IPS-20b (cell line): ENCODE measurements around the gene LGI1.

Experiments used
- H3K27ac ChIP-seq: one replicate; pipeline ENCODE4 v1.5.1; 2013; ENCODE audit warnings: low read length
- H3K27me3 ChIP-seq: 2 replicates; pipeline ENCODE4 v1.6.1; 2013; ENCODE audit warnings: mild to moderate bottlenecking, low read length, inconsistent platforms; ENCODE audit not compliant: insufficient read depth
- H3K36me3 ChIP-seq: 2 replicates; pipeline ENCODE4 v1.6.1; 2013; ENCODE audit warnings: low read depth, mild to moderate bottlenecking, inconsistent platforms, low read length, moderate library complexity; ENCODE audit not compliant: insufficient read depth
- H3K4me1 ChIP-seq: 2 replicates; pipeline ENCODE4 v1.6.1; 2013; ENCODE audit warnings: mild to moderate bottlenecking, control low read depth, inconsistent platforms, low read length, moderate library complexity; ENCODE audit not compliant: insufficient read depth
- H3K4me3 ChIP-seq: 2 replicates; pipeline ENCODE4 v1.5.1; 2013; ENCODE audit warnings: mild to moderate bottlenecking, low read length, inconsistent platforms
- H3K9ac ChIP-seq: 2 replicates; pipeline ENCODE4 v1.6.1; 2013; ENCODE audit warnings: low read depth, mild to moderate bottlenecking, inconsistent platforms, low read length, moderate library complexity
- H3K9me3 ChIP-seq: 2 replicates; pipeline ENCODE4 v1.6.1; 2013; ENCODE audit warnings: mild to moderate bottlenecking, low read depth, low read length, inconsistent platforms; ENCODE audit not compliant: insufficient read depth

The LGI1 gene

DNA sequence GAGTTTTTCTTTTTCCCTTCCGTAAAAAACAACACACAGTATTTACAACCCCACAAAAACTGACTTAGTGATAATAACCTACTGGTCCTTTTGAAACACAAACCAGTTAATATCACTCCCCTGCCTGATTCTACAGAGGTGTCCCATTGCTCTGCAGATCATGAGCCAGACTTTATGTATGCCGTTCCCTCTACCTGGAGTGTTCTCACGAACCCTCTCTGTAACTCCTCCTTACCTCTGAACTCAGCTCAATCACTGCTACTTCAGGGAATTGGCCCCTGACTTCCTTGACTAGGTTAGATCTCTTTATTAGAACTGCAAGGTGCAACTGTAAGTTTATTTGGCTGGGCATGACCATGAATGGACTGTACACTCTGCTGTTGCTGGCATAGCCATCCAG is 1.6 kb upstream of the LGI1 start:
- H3K4me3 ChIP-seq: no peak overlapping the region
- no peaks in the 10 kb centered on the region for H3K9me3 ChIP-seq
- peaks cover 38% of the 10 kb centered on the region; the same call in 1 of the 2 replicates for H3K27me3 ChIP-seq
- no peak overlapping the region for H3K9ac ChIP-seq
- no peaks in the 10 kb centered on the region for H3K36me3 ChIP-seq
- no peak overlapping the region for H3K27ac ChIP-seq
- peaks cover 43% of the 10 kb centered on the region for H3K4me1 ChIP-seq

DNA sequence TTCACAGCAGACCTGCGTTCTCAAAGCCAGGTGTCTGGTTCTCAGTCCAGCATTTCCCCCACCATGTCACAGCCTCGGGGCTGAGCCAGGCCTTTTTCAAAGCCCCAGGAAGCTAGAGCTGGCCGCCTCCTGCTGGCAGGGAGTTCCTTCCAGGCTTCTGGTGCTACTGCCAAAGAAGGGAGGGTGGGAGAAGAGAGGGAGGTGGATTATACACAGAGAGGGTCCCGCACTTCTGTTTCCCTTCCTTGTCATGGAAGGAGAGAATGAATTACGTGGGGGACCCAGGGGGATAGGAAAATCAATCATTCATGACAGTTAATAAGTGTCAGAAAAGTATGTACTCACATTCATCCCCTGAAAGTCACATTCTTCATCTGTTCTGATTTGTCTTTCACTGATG is 600 bp upstream of the LGI1 start:
- no peak overlapping the region for H3K27ac ChIP-seq
- H3K36me3 ChIP-seq: no peaks in the 10 kb centered on the region
- H3K4me3 ChIP-seq: no peak overlapping the region
- peaks cover 38% of the 10 kb centered on the region; the same call in 1 of the 2 replicates for H3K27me3 ChIP-seq
- H3K9ac ChIP-seq: no peak overlapping the region
- H3K9me3 ChIP-seq: no peaks in the 10 kb centered on the region
- peaks cover 37% of the 10 kb centered on the region for H3K4me1 ChIP-seq

DNA sequence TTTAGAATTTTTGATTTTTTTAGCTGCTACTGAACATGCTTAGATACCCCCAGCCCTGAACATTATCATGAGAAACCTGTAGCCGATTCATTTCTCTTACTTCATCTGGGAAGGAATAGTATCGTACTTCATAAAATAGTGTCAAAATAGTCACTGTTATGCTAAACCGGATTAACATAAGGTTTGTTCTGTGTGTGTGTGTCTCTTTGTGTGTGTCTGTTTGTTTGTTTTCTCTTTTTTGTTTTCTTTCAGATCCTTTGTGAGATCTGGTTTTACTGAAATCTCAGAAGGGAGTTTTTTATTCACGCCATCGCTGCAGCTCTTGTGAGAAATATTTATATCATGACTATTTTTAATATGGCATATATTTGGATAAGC is 761 bp downstream of the LGI1 start:
- Histone ChIP-seq H3K9me3 (no peaks in the 10 kb centered on the region), H3K27me3 (peaks cover 38% of the 10 kb centered on the region; the same call in 1 of the 2 replicates), H3K27ac (no peak overlapping the region), H3K4me1 (peaks cover 37% of the 10 kb centered on the region), H3K4me3 (peak overlapping the region; percentile 50), H3K9ac (peak overlapping the region; percentile 3; the same call in 1 of the 2 replicates), H3K36me3 (no peaks in the 10 kb centered on the region)

DNA sequence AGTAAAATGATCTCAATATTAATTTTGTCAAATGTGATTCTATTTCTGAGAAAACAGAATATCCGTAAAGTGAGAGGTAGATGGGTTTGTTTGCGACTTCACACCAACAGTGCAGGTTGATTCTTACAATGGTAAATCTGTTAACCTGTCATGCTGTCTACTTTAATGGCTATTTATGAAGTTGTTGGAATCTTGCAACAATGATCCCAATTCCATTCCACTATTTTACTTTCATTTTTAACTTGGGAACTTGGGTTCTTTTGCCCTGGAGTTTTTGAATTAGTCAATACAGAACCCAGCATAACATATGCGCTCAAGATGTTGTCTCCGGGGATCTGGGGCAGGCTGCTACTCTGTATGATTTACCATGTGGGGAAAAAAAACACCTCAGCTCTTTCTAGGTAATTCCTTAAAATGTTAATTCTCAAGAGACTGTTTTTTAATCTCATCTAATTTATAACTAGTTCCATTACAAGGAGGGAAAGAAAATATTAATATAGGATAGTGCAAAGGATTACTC is 1.2 kb downstream of the LGI1 start:
- Histone ChIP-seq H3K4me3 (peak overlapping the region; percentile 50), H3K9ac (peak overlapping the region; percentile 3; the same call in 1 of the 2 replicates), H3K9me3 (no peaks in the 10 kb centered on the region), H3K27me3 (peaks cover 38% of the 10 kb centered on the region; the same call in 1 of the 2 replicates), H3K36me3 (no peaks in the 10 kb centered on the region), H3K4me1 (peaks cover 37% of the 10 kb centered on the region), H3K27ac (no peak overlapping the region)

DNA sequence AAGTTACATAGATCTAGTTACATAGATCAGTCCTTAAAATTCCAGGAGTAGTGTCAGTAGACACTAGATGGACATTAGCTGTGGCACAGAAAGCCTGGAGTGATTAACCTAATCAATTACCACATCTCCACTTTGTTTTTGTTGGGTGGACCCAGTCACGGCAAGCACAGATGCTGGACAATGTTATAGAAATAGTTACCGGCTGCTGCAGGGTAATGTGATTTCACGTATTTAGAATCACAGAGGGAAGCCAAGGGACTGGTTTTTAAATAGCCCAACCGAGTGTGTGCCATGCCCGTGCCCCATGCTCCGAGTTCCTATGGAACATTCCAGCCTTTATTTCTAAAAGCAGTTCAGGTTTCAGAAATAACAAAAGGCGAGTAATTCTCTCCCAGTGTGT is 2.8 kb downstream of the LGI1 start:
- H3K4me3 ChIP-seq: peak overlapping the region; percentile 35; the same call in 1 of the 2 replicates
- no peak overlapping the region for H3K9ac ChIP-seq
- peaks cover 38% of the 10 kb centered on the region; the same call in 1 of the 2 replicates for H3K27me3 ChIP-seq
- no peak overlapping the region for H3K27ac ChIP-seq
- no peaks in the 10 kb centered on the region for H3K9me3 ChIP-seq
- no peaks in the 10 kb centered on the region for H3K36me3 ChIP-seq
- H3K4me1 ChIP-seq: peaks cover 37% of the 10 kb centered on the region

DNA sequence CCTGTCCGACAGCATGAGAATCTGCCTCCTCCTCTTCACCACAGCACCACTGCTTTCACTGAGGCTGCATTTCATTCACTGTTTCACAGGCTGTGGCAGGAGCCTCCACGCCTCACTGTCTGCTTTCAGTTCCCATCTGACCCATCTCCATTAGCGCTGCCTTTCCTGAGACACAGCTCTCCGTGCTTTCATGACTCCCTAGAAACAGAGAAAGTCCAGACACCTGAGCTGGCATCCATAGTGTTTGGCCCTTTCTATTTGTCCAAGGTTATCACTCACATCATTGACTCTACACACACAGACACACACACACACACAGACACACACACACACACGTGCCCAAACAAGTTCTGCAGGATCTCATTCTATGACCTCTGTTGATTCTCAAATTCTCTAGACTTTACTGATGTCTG is 5.2 kb downstream of the LGI1 start:
- H3K9ac ChIP-seq: no peak overlapping the region
- peaks cover 28% of the 10 kb centered on the region for H3K4me1 ChIP-seq
- no peaks in the 10 kb centered on the region for H3K9me3 ChIP-seq
- H3K4me3 ChIP-seq: no peak overlapping the region
- H3K27ac ChIP-seq: no peak overlapping the region
- no peaks in the 10 kb centered on the region for H3K36me3 ChIP-seq
- H3K27me3 ChIP-seq: peaks cover 18% of the 10 kb centered on the region; the same call in 1 of the 2 replicates

DNA sequence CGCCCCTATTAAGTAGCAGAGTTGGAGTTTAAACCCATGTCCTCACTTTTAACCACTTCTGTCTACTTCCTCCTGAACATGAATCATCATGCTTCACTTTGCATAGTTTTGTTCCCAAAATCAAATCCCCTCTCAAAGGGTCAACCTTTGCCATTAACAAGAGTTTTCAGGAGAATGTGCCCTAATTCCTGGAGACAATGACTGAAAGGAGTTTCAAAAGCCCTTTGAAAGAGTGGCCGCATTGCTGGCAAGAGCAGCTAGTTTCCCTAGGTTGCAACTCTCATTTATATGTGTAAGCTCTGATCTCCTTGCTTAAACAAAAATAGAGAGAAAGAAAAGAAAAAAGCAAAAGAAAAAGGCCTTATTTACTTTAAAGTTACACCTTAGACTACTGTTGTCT is 9.2 kb downstream of the LGI1 start:
- Histone ChIP-seq H3K4me1 (peaks cover 13% of the 10 kb centered on the region; the same call in 1 of the 2 replicates), H3K9me3 (no peaks in the 10 kb centered on the region), H3K36me3 (no peaks in the 10 kb centered on the region), H3K9ac (no peak overlapping the region), H3K4me3 (no peak overlapping the region), H3K27ac (no peak overlapping the region), H3K27me3 (no peaks in the 10 kb centered on the region)

DNA sequence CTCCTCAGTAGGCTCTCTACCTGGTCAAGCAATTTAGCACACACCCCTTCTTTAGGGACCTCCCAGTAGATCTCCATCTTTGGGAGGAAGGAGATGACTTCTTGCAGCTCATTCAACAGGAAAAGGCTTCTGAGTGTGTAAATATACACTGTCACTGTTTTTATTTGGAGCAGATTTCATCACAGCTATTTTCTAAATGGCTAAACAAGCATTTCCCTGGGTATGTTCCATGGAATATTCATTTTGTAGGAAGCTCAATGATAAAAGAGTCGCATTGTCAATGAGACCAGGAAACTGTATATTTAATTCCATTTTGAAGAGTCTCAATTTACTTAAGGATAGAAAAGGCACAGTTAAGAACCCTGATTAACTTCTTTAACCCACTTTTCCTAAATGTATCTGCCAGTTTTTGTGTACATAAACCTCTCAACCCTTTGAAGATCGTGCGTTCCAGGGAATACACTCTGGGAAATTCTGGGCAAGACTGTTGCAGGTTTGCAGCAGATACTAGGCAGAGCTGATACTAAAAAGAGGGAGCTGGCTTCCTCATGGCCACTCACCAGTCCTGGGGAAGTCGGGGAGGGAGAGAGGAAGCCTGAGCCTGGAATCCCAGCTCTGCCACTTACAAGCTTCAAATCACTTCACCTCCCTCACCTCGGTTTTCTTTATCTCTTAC is 10.1 kb downstream of the LGI1 start:
- H3K27ac ChIP-seq: no peak overlapping the region
- H3K4me3 ChIP-seq: no peak overlapping the region
- H3K9me3 ChIP-seq: no peaks in the 10 kb centered on the region
- H3K27me3 ChIP-seq: no peaks in the 10 kb centered on the region
- no peak overlapping the region for H3K9ac ChIP-seq
- H3K36me3 ChIP-seq: no peaks in the 10 kb centered on the region
- peaks cover 13% of the 10 kb centered on the region; the same call in 1 of the 2 replicates for H3K4me1 ChIP-seq

DNA sequence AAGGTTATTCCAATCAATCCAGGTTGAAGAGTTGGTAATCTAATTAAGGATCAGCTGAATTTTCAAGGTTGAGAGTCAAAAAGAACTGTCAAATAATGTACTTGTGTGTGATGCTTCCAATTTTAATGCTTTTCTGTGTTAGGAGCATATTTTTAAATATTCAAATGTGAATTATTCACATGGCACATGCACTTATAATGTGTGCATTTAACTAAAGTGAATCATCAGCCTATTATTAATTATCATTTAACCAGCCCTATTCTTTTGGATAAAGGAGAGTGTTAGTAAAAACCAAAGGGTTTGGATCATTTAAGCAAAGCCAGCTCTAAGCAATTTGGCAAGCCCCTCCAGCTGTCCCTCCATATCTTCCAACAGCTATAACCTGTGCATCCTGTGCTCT is 11.2 kb downstream of the LGI1 start:
- Histone ChIP-seq H3K9ac (no peak overlapping the region), H3K4me1 (peaks cover 13% of the 10 kb centered on the region; the same call in 1 of the 2 replicates), H3K4me3 (no peak overlapping the region), H3K9me3 (no peaks in the 10 kb centered on the region), H3K27ac (no peak overlapping the region), H3K27me3 (no peaks in the 10 kb centered on the region), H3K36me3 (no peaks in the 10 kb centered on the region)

DNA sequence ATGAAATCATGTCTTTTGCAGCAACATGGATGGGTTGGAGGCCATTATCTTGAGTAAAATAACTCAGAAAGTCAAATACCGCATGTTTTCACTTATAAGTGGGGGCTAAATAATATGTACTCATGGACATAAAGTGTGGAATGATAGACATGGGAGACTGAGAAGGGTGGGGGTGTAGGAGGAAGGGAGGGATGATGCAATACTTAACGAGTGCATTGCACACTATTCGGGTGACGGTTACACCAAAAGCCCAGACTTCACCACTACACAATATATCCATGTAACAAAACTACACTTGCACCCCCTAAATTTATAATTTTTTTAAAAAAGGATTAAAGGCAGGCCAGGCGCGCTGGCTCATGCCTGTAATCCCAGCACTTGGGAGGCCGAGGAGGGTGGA is 13.6 kb downstream of the LGI1 start:
- Histone ChIP-seq H3K27ac (no peak overlapping the region), H3K9me3 (no peaks in the 10 kb centered on the region), H3K27me3 (no peaks in the 10 kb centered on the region), H3K9ac (no peak overlapping the region), H3K36me3 (no peaks in the 10 kb centered on the region), H3K4me3 (no peak overlapping the region), H3K4me1 (peaks cover 13% of the 10 kb centered on the region; the same call in 1 of the 2 replicates)

DNA sequence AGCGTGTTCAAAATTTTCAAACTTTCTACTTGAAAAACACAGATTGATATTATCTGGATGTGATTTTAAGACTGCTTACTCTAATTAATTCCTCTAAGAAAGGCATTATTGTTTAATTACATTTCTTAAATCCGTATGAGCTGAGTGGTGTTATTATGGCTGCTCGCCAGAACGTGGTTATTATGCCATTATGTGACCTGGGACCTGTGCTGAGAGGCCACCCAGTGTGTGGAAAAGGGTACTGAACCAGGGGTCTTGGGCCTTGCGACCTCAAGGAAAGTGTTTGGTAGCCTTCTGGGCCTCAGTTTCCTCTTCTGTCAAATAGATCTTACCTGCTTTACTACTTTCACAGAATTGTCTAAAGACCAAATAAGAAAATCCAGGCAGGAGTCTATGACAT is 15.4 kb downstream of the LGI1 start:
- Histone ChIP-seq H3K27me3 (no peaks in the 10 kb centered on the region), H3K36me3 (no peaks in the 10 kb centered on the region), H3K27ac (no peak overlapping the region), H3K9ac (no peak overlapping the region), H3K4me1 (peaks cover 15% of the 10 kb centered on the region; the same call in 1 of the 2 replicates), H3K9me3 (no peaks in the 10 kb centered on the region), H3K4me3 (no peak overlapping the region)

DNA sequence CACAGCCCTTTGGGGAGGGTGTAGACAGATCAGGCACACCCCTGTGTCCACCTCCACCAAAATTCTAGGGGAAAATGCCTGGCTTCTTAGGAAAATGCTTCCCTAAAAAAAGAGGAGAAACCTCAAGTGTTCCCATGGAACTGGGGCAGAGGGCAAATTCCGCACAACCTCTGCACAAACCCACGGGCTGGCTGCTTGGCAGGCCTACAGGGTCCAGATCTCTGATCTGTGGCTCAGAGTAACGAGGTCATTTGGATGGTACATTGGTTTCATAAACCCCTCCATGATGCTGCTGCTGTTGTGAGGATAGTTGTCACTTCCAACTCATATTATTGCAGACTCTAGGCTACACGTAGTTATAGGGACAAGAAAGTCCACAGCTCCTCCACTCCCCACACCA is 16.0 kb downstream of the LGI1 start:
- H3K36me3 ChIP-seq: no peaks in the 10 kb centered on the region
- no peak overlapping the region for H3K27ac ChIP-seq
- H3K9ac ChIP-seq: no peak overlapping the region
- H3K9me3 ChIP-seq: no peaks in the 10 kb centered on the region
- H3K4me3 ChIP-seq: no peak overlapping the region
- H3K27me3 ChIP-seq: no peaks in the 10 kb centered on the region
- H3K4me1 ChIP-seq: peaks cover 12% of the 10 kb centered on the region; the same call in 1 of the 2 replicates
